ENCODE data around the gene TMEM129. TPM values are rescaled to one million over a fixed set of nuclear protein-coding genes. Genes with fewer than 3 reads are reported as not detected.
A peak's percentile ranks its signal among the peaks of the same experiment; 100 is the strongest.

TMEM129 gene
- total RNA-seq, 4 donors from 2014 or later, result 46.6 to 94.2 (median 64.6) TPM

DNA sequence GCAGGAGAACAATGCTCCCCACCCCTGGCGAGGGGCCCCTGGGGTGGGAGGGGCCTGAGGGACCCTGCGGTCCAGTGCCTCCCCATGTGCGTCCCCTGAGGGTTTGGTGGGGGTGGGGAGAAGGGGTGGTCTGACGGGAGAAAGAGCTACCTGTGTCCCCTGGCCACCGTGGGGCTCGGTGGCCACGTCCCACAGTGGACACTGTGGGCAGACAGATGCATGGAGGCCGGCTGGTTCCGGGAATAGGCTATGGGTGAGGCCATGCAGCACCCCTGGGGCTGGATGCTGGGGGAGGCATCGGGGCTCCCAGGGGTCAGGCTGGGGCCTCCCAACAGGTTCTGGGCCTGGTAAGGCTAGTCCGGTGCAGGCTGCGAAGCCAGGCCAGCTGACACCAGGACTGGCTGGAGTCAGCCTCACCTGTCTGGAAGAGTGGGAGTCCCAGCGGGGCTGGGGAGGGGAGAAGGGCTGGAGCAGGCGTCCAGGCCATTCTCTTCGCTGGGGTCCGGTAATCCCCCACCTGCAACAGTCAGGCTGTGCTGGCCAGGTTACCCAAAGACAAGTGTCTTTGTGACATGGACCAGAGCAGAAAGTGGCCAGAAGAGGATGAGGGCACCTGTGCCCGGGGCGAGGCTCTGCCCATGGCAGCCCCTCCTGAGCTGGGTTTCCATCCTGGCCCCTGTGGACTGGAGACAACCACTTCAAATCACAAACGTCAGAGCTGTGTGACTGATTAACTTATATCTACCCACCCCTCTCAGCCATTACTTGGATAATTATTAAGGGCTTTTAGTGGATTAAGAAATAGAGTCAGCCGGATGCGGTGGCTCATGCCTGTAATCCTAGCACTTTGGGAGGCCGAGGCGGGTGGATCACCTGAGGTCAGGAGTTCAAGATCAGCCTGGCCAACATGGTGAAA, 35.6 kb downstream of the TMEM129 start:
- H3K4me3 ChIP-seq, result no peak overlapping the region
- TF ChIP-seq POLR2A (IDR thresholded peaks at IDR 0.05), result no peak
- TF ChIP-seq, protein P1, sequence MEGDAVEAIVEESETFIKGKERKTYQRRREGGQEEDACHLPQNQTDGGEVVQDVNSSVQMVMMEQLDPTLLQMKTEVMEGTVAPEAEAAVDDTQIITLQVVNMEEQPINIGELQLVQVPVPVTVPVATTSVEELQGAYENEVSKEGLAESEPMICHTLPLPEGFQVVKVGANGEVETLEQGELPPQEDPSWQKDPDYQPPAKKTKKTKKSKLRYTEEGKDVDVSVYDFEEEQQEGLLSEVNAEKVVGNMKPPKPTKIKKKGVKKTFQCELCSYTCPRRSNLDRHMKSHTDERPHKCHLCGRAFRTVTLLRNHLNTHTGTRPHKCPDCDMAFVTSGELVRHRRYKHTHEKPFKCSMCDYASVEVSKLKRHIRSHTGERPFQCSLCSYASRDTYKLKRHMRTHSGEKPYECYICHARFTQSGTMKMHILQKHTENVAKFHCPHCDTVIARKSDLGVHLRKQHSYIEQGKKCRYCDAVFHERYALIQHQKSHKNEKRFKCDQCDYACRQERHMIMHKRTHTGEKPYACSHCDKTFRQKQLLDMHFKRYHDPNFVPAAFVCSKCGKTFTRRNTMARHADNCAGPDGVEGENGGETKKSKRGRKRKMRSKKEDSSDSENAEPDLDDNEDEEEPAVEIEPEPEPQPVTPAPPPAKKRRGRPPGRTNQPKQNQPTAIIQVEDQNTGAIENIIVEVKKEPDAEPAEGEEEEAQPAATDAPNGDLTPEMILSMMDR (IDR thresholded peaks at IDR 0.05), result no peak
- TF ChIP-seq EP300 (IDR thresholded peaks at IDR 0.05), result no peak
- TF ChIP-seq POLR2AphosphoS5 (IDR thresholded peaks at IDR 0.05), result no peak
- H3K4me1 ChIP-seq, result peaks cover 0 to 24% (median 3%) of the 10 kb centered on the region in 3 donors
- H3K27me3 ChIP-seq, result no peaks in the 10 kb centered on the region
- ATAC-seq, result no peak
- peaks cover 0 to 5% of the 10 kb centered on the region in 2 donors for H3K36me3 ChIP-seq
- 33 to 100% methylated on average over 2 to 3 of the region's 23 CpGs for WGBS, 2 donors (ENCODE audit: low coverage in 1 of 2)
- H3K27ac ChIP-seq, result peak overlapping the region in 3 of 4 donors; percentile 84 to 94 (median 85)
- no peaks in the 10 kb centered on the region for H3K9me3 ChIP-seq

- Histone ChIP-seq H3K4me1 (peaks cover 0 to 24% (median 3%) of the 10 kb centered on the region in 3 donors), H3K9me3 (no peaks in the 10 kb centered on the region), H3K4me3 (peak overlapping the region; percentile 36 to 81), H3K27me3 (no peaks in the 10 kb centered on the region), H3K36me3 (no peaks in the 10 kb centered on the region), H3K27ac (peak overlapping the region; percentile 19 to 94 (median 84))
- WGBS, 2 donors (ENCODE audit: low coverage in 1 of 2), result no CpG with 5 or more reads among the region's 66 CpGs
- ATAC-seq, result no peak
- no peak for TF ChIP-seq POLR2AphosphoS5 (IDR thresholded peaks at IDR 0.05)
- no peak for TF ChIP-seq EP300 (IDR thresholded peaks at IDR 0.05)
- TF ChIP-seq, protein P1 (IDR thresholded peaks at IDR 0.05), result no peak
- TF ChIP-seq POLR2A (IDR thresholded peaks at IDR 0.05), result no peak
These were observed 36.5 kb downstream of the TMEM129 start for GRCh38 chr4:1684506-1685234.

GRCh38 chr4:1683736-1684505, 37.2 kb downstream of the TMEM129 start, which contains the start of gene FAM53A:
TSS of gene FAM53A (minus strand) at chr4:1684313. CDS start at chr4:1668741, 15,572 bp downstream.
- peak within 1 kb of the TSS; percentile 40 to 81 for H3K4me3 ChIP-seq
- peaks cover 0 to 24% (median 3%) of the 10 kb centered on the region in 3 donors for H3K4me1 ChIP-seq
- H3K36me3 ChIP-seq, result no peaks in the 10 kb centered on the region
- H3K9me3 ChIP-seq, result no peaks in the 10 kb centered on the region
- peak; percentile 96 for ATAC-seq
- H3K27ac ChIP-seq, result peak within 1 kb of the TSS; percentile 58 to 94 (median 89)
- 0% methylated on average over 2 of the region's 118 CpGs for WGBS, 2 donors (ENCODE audit: low coverage in 1 of 2)
- H3K27me3 ChIP-seq, result no peaks in the 10 kb centered on the region
- TF ChIP-seq EP300 (IDR thresholded peaks at IDR 0.05) (no peak), POLR2A (IDR thresholded peaks at IDR 0.05) (peak; percentile 52 to 57)
- TF ChIP-seq, protein P1 (IDR thresholded peaks at IDR 0.05), result peak in 2 of 4 experiments; percentile 16 to 19

GRCh38 chr4:1683261-1683735, 37.8 kb downstream of the TMEM129 start:
- WGBS, 2 donors (ENCODE audit: low coverage in 1 of 2), result 4 to 5% methylated on average over 9 to 12 of the region's 13 CpGs
- peak; percentile 37 for ATAC-seq
- no peaks in the 10 kb centered on the region for H3K9me3 ChIP-seq

More at GRCh38 chr4:1683261-1683735, 37.8 kb downstream of the TMEM129 start:
- peaks cover 0 to 24% (median 3%) of the 10 kb centered on the region in 3 donors for H3K4me1 ChIP-seq
- peak overlapping the region; percentile 58 to 94 (median 89) for H3K27ac ChIP-seq
- no peaks in the 10 kb centered on the region for H3K36me3 ChIP-seq
- H3K27me3 ChIP-seq, result no peaks in the 10 kb centered on the region
- TF ChIP-seq POLR2A (IDR thresholded peaks at IDR 0.05), result no peak
- TF ChIP-seq, protein P1 (IDR thresholded peaks at IDR 0.05), result no peak
- no peak for TF ChIP-seq EP300 (IDR thresholded peaks at IDR 0.05)
- peak; percentile 63 for TF ChIP-seq POLR2AphosphoS5 (IDR thresholded peaks at IDR 0.05)
- H3K4me3 ChIP-seq, result peak overlapping the region; percentile 40 to 81
